Neural cell (in vitro differentiated cells): Measurements from ENCODE around the gene SLC22A5. TPM values are rescaled to one million over a fixed set of nuclear protein-coding genes. Genes with fewer than 3 reads are reported as not detected.

Experiments
- H2AFZ ChIP-seq: fragments of 200-600, 300-800 bp; sonication (generic), shearing (Covaris generic); 2 replicates; pipeline ENCODE4 v1.6.0; 2014; ENCODE audit warnings: low read depth, mild to moderate bottlenecking, antibody characterized with exemption, low read length, moderate library complexity
- H3F3A ChIP-seq: fragments of 200-600 bp; shearing (Covaris generic); 2 replicates; pipeline ENCODE4 v1.6.1; 2016; ENCODE audit warnings: mild to moderate bottlenecking, moderate library complexity, mixed read lengths, antibody characterized with exemption, low read length; ENCODE audit not compliant: insufficient read depth, poor library complexity, severe bottlenecking
- H3K27ac ChIP-seq: fragments of 200-600, 300-800 bp; sonication (generic), shearing (Covaris generic); 2 replicates; pipeline ENCODE4 v1.5.1; 2014; ENCODE audit warnings: mild to moderate bottlenecking, low read length, moderate library complexity
- H3K27me3 ChIP-seq: fragments of 300-800, 200-600 bp; sonication (generic), shearing (Covaris generic); 2 replicates; pipeline ENCODE4 v1.6.0; 2014; ENCODE audit warnings: mild to moderate bottlenecking, low read depth, low read length, moderate library complexity; ENCODE audit not compliant: insufficient read depth
- H3K36me3 ChIP-seq: fragments of 300-800, 200-600 bp; sonication (generic), shearing (Covaris generic); 2 replicates; pipeline ENCODE4 v1.5.1; 2014; ENCODE audit warnings: mild to moderate bottlenecking, antibody characterized with exemption, low read length, moderate library complexity; ENCODE audit not compliant: insufficient read depth
- H3K4me2 ChIP-seq: fragments of 300-800, 200-600 bp; sonication (generic), shearing (Covaris generic); 2 replicates; pipeline ENCODE4 v1.6.0; 2014; ENCODE audit warnings: mild to moderate bottlenecking, low read length
- H3K4me3 ChIP-seq: fragments of 300-800, 200-600 bp; sonication (generic), shearing (Covaris generic); 2 replicates; pipeline ENCODE4 v1.5.1; 2014; ENCODE audit warnings: mild to moderate bottlenecking, low read length, moderate library complexity
- H3K79me2 ChIP-seq: fragments of 200-600 bp; shearing (Covaris generic); replicated peaks from 2 replicates; pipeline ENCODE4 v1.6.0; 2014; ENCODE audit warnings: mild to moderate bottlenecking, low read length, moderate library complexity; ENCODE audit not compliant: insufficient read depth
- H3K9ac ChIP-seq: fragments of 300-800, 200-600 bp; sonication (generic), shearing (Covaris generic); 2 replicates; pipeline ENCODE4 v1.6.1; 2016; ENCODE audit warnings: mild to moderate bottlenecking, low read length, mixed read lengths
- H3K9me2 ChIP-seq: fragments of 200-600 bp; shearing (Covaris generic); 2 replicates; pipeline ENCODE4 v1.6.1; 2016; ENCODE audit warnings: mild to moderate bottlenecking, low read length, mixed read lengths; ENCODE audit not compliant: insufficient read depth
- H3K9me3 ChIP-seq: fragments of 200-600, 300-800 bp; sonication (generic), shearing (Covaris generic); 2 replicates; pipeline ENCODE4 v1.6.1; 2016; ENCODE audit warnings: mild to moderate bottlenecking, mixed run types, low read length, moderate library complexity, mixed read lengths
- H4K20me1 ChIP-seq: fragments of 200-600 bp; shearing (Covaris generic); 2 replicates; pipeline ENCODE4 v1.6.1; 2016; ENCODE audit warnings: mild to moderate bottlenecking, mixed run types; ENCODE audit not compliant: insufficient read depth
- EP300 ChIP-seq: fragments of 450-650 bp; conservative IDR thresholded peaks from 2 replicates; pipeline ENCODE4 v1.6.1; 2014; ENCODE audit warnings: antibody characterized with exemption, mild to moderate bottlenecking, moderate library complexity; ENCODE audit not compliant: poor library complexity, severe bottlenecking
- EZH2 ChIP-seq: fragments of 200-600, 300-800 bp; shearing (Covaris generic), sonication (generic); IDR thresholded peaks from 2 replicates; pipeline ENCODE4 v1.6.1; 2014; ENCODE audit warnings: antibody characterized with exemption, low read length, borderline replicate concordance, mild to moderate bottlenecking; ENCODE audit not compliant: insufficient read depth, poor library complexity, severe bottlenecking
- MXI1 ChIP-seq: fragments of 450-650 bp; conservative IDR thresholded peaks from 2 replicates; pipeline ENCODE4 v1.6.1; 2014; ENCODE audit warnings: antibody characterized with exemption, mild to moderate bottlenecking; ENCODE audit not compliant: poor library complexity, severe bottlenecking
- POLR2AphosphoS5 ChIP-seq: IDR thresholded peaks from 2 replicates; pipeline ENCODE4 v1.6.1; 2012
- RAD21 ChIP-seq: fragments of 450-650 bp; conservative IDR thresholded peaks from 2 replicates; pipeline ENCODE4 v1.6.1; 2014; ENCODE audit warnings: antibody characterized with exemption, mild to moderate bottlenecking, moderate library complexity
- SMC3 ChIP-seq: fragments of 450-650 bp; conservative IDR thresholded peaks from 2 replicates; pipeline ENCODE4 v1.6.1; 2014; ENCODE audit warnings: antibody characterized with exemption, mild to moderate bottlenecking, moderate library complexity; ENCODE audit not compliant: poor library complexity
- TAF1 ChIP-seq: IDR thresholded peaks from 2 replicates; pipeline ENCODE4 v1.6.1; 2012; ENCODE audit warnings: low read depth
- polyA plus RNA-seq: library from polyadenylated mRNA; depleted of rRNA; stranded (reverse); fragments of >200 nt; gene quantifications from 2 replicates; pipeline ENCODE4 v1.2.3, GENCODE V29; 2014
- TF ChIP-seq, protein P1 (sequence below): fragments of 450-650 bp; IDR thresholded peaks from 2 replicates; pipeline ENCODE4 v1.5.1; 2014; ENCODE audit warnings: antibody characterized with exemption, mild to moderate bottlenecking, moderate library complexity; ENCODE audit not compliant: poor library complexity, severe bottlenecking
- TF ChIP-seq, protein P2 (sequence below): IDR thresholded peaks from 2 replicates; pipeline ENCODE4 v1.6.1; 2012; ENCODE audit warnings: borderline replicate concordance

SLC22A5 gene
- polyA plus RNA-seq, 1 donor from 2014 or later, result 5.5 TPM

DNA sequence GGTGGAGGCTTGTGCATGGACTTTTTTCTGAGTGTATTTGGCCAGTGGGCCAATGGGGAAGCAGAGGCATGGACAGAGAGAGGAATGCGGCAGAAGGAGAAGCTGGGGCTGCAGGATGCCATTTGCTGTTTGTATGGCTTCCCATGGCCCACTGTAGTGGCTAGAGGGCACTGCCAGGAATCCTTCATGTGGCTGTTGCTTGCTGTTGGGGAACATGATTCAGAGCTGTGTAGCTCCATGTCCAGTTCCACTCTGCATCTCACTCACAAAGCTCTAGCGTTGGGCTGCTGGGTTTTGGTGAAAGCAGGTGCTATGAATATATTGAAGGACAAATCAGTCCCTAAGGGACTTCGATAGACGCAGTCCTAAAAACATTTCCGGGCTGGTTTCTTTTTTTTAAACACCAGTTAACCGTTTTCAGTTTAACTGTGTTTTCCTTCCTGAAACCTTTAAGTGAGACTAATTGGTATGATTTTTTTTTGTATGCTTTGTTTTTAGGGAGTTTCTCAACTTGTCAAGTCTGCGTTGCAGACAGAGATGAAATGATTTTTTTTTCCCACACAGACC lies 51.3 kb downstream of the SLC22A5 start:
- Histone ChIP-seq H3K9me2 (no peaks in the 10 kb centered on the region), H3K4me2 (no peak overlapping the region), H3K36me3 (no peaks in the 10 kb centered on the region), H3K9ac (no peak overlapping the region), H3K9me3 (no peaks in the 10 kb centered on the region), H2AFZ (no peak overlapping the region), H3K79me2 (no peaks in the 10 kb centered on the region), H4K20me1 (no peaks in the 10 kb centered on the region), H3F3A (no peaks in the 10 kb centered on the region), H3K27me3 (no peaks in the 10 kb centered on the region), H3K27ac (no peak overlapping the region), H3K4me3 (no peak overlapping the region)
- no peak for TF ChIP-seq EP300
- TF ChIP-seq, protein P1, sequence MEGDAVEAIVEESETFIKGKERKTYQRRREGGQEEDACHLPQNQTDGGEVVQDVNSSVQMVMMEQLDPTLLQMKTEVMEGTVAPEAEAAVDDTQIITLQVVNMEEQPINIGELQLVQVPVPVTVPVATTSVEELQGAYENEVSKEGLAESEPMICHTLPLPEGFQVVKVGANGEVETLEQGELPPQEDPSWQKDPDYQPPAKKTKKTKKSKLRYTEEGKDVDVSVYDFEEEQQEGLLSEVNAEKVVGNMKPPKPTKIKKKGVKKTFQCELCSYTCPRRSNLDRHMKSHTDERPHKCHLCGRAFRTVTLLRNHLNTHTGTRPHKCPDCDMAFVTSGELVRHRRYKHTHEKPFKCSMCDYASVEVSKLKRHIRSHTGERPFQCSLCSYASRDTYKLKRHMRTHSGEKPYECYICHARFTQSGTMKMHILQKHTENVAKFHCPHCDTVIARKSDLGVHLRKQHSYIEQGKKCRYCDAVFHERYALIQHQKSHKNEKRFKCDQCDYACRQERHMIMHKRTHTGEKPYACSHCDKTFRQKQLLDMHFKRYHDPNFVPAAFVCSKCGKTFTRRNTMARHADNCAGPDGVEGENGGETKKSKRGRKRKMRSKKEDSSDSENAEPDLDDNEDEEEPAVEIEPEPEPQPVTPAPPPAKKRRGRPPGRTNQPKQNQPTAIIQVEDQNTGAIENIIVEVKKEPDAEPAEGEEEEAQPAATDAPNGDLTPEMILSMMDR, result no peak
- no peak for TF ChIP-seq EZH2

DNA sequence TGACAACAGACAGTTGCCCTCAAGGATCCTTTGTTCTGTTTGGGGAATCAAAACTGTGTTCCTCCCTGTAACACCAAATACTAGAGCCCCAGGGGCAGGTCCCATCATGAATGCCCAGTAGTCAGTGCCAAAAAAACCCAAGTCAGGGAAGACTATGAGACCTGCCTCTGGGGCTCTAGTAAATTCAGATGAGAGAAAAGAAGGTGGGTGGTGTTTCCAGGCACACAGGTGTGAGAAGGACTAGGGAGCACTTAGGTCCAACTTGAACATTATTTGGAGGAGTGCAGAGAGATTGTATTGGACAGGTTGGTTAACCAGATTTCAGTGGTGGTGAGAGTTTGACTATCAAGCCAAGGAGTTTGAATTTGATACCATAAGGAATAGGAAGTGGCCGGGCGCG lies 52.0 kb downstream of the SLC22A5 start:
- H3K9ac ChIP-seq, result no peak overlapping the region
- H3K36me3 ChIP-seq, result no peaks in the 10 kb centered on the region
- H3K79me2 ChIP-seq, result no peaks in the 10 kb centered on the region
- no peak overlapping the region for H3K4me3 ChIP-seq
- H2AFZ ChIP-seq, result no peak overlapping the region
- TF ChIP-seq POLR2AphosphoS5, result no peak
- TF ChIP-seq EP300, result no peak
- no peak for TF ChIP-seq MXI1
- TF ChIP-seq, protein P1, result no peak
- TF ChIP-seq EZH2, result no peak
- TF ChIP-seq RAD21, result no peak
- TF ChIP-seq SMC3, result no peak
- TF ChIP-seq, protein P2, sequence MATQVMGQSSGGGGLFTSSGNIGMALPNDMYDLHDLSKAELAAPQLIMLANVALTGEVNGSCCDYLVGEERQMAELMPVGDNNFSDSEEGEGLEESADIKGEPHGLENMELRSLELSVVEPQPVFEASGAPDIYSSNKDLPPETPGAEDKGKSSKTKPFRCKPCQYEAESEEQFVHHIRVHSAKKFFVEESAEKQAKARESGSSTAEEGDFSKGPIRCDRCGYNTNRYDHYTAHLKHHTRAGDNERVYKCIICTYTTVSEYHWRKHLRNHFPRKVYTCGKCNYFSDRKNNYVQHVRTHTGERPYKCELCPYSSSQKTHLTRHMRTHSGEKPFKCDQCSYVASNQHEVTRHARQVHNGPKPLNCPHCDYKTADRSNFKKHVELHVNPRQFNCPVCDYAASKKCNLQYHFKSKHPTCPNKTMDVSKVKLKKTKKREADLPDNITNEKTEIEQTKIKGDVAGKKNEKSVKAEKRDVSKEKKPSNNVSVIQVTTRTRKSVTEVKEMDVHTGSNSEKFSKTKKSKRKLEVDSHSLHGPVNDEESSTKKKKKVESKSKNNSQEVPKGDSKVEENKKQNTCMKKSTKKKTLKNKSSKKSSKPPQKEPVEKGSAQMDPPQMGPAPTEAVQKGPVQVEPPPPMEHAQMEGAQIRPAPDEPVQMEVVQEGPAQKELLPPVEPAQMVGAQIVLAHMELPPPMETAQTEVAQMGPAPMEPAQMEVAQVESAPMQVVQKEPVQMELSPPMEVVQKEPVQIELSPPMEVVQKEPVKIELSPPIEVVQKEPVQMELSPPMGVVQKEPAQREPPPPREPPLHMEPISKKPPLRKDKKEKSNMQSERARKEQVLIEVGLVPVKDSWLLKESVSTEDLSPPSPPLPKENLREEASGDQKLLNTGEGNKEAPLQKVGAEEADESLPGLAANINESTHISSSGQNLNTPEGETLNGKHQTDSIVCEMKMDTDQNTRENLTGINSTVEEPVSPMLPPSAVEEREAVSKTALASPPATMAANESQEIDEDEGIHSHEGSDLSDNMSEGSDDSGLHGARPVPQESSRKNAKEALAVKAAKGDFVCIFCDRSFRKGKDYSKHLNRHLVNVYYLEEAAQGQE, result no peak
- TF ChIP-seq TAF1, result no peak
- no peak overlapping the region for H3K4me2 ChIP-seq
- no peaks in the 10 kb centered on the region for H3F3A ChIP-seq
- H3K9me2 ChIP-seq, result no peaks in the 10 kb centered on the region
- H3K9me3 ChIP-seq, result no peaks in the 10 kb centered on the region
- H4K20me1 ChIP-seq, result no peaks in the 10 kb centered on the region
- H3K27me3 ChIP-seq, result no peaks in the 10 kb centered on the region
- no peak overlapping the region for H3K27ac ChIP-seq
